Measurements from ENCODE around the gene MARK2. TPM values are rescaled to one million over a fixed set of nuclear protein-coding genes. Genes with fewer than 3 reads are reported as not detected.
"Not testable (repeated sequence)": the region's sequence is repeated elsewhere in the genome, so short reads cannot be mapped to it uniquely, and the experiment has no call there.

Gene MARK2
- total and polyA plus RNA-seq, 8 donors = 8.8 to 128 (median 19.3) TPM

GRCh38 chr11:63800921-63801320 is 38.0 kb upstream of the MARK2 start:
- 88 to 94% (median 89%) methylated on average over 5 of the region's 5 CpGs for WGBS, 5 donors
- intact Hi-C loops (cut with DNase I; ENCODE audit: low total_unique reads) = no loop called here
- H3K4me3 ChIP-seq = no peak overlapping the region
- no peak for TF ChIP-seq POLR2A (IDR thresholded peaks at IDR 0.05)
- TF ChIP-seq POLR2AphosphoS5 (IDR thresholded peaks at IDR 0.05) = no peak
- TF ChIP-seq EP300 (IDR thresholded peaks at IDR 0.05) = no peak
- no peak for TF ChIP-seq CTCF (IDR thresholded peaks at IDR 0.05)
- no peaks in the 10 kb centered on the region for H3K4me1 ChIP-seq
- no peaks in the 10 kb centered on the region for H3K36me3 ChIP-seq
- no peaks in the 10 kb centered on the region for H3K9me3 ChIP-seq
- DNase-seq = no peak
- no peak overlapping the region for H3K27ac ChIP-seq
- H3K27me3 ChIP-seq = no peaks in the 10 kb centered on the region

- Histone ChIP-seq H3K27ac (no peak overlapping the region), H3K9me3 (no peaks in the 10 kb centered on the region), H3K4me1 (no peaks in the 10 kb centered on the region), H3K36me3 (no peaks in the 10 kb centered on the region), H3K4me3 (no peak overlapping the region), H3K27me3 (no peaks in the 10 kb centered on the region)
- DNase-seq = no peak
- intact Hi-C loops (cut with DNase I; ENCODE audit: low total_unique reads) = no loop called here
- no peak for TF ChIP-seq POLR2AphosphoS5 (IDR thresholded peaks at IDR 0.05)
- TF ChIP-seq POLR2A (IDR thresholded peaks at IDR 0.05) = no peak
- TF ChIP-seq EP300 (IDR thresholded peaks at IDR 0.05) = no peak
- TF ChIP-seq CTCF (IDR thresholded peaks at IDR 0.05) = no peak
- WGBS, 5 donors = 73 to 94% (median 91%) methylated on average over 10 of the region's 10 CpGs
Measured at GRCh38 chr11:63802637-63803414, 36.1 kb upstream of the MARK2 start.

- TF ChIP-seq POLR2A (IDR thresholded peaks at IDR 0.05) (no peak), POLR2AphosphoS5 (IDR thresholded peaks at IDR 0.05) (peak in 1 of 3 donors; percentile 74), EP300 (IDR thresholded peaks at IDR 0.05) (no peak), CTCF (IDR thresholded peaks at IDR 0.05) (no peak)
- DNase-seq = peak; percentile 26 to 89
- intact Hi-C loops (cut with DNase I; ENCODE audit: low total_unique reads) = no loop called here
- Histone ChIP-seq H3K4me1 (no peaks in the 10 kb centered on the region), H3K36me3 (no peaks in the 10 kb centered on the region), H3K27me3 (no peaks in the 10 kb centered on the region), H3K9me3 (no peaks in the 10 kb centered on the region), H3K27ac (no peak overlapping the region), H3K4me3 (no peak overlapping the region)
- WGBS, 5 donors = 31 to 58% (median 46%) methylated on average over 6 of the region's 6 CpGs
Measured at GRCh38 chr11:63804259-63804658, 34.7 kb upstream of the MARK2 start.

- Histone ChIP-seq H3K27me3 (no peaks in the 10 kb centered on the region), H3K27ac (no peak overlapping the region), H3K4me3 (no peak overlapping the region), H3K9me3 (no peaks in the 10 kb centered on the region), H3K36me3 (no peaks in the 10 kb centered on the region), H3K4me1 (no peaks in the 10 kb centered on the region)
- intact Hi-C loops (cut with DNase I; ENCODE audit: low total_unique reads) = loop anchor here (5.0 kb wide), 1 partner anchor 34 kb away; no protein-coding TSS in a partner anchor
- peak in 1 of 2 donors; percentile 24 for DNase-seq
- TF ChIP-seq POLR2A (IDR thresholded peaks at IDR 0.05) (no peak), EP300 (IDR thresholded peaks at IDR 0.05) (no peak), CTCF (IDR thresholded peaks at IDR 0.05) (no peak), POLR2AphosphoS5 (IDR thresholded peaks at IDR 0.05) (no peak)
- WGBS, 5 donors = 77 to 83% (median 81%) methylated on average over 9 of the region's 9 CpGs
Measured at GRCh38 chr11:63805844-63806415, 33.0 kb upstream of the MARK2 start.

- intact Hi-C loops (cut with DNase I; ENCODE audit: low total_unique reads); H3K9me3 ChIP-seq; H3K27ac ChIP-seq; H3K36me3 ChIP-seq; H3K27me3 ChIP-seq; H3K4me3 ChIP-seq; DNase-seq: not testable (repeated sequence)
- 92 to 97% (median 96%) methylated on average over 11 of the region's 11 CpGs for WGBS, 5 donors
- peaks cover 8 to 24% (median 22%) of the 10 kb centered on the region in 4 donors for H3K4me1 ChIP-seq
Measured at GRCh38 chr11:63810383-63810782, 28.5 kb upstream of the MARK2 start.
